GM18861 (cell line): ENCODE measurements around the gene KRTAP12-2.
"Not testable (repeated sequence)": the region's sequence is repeated elsewhere in the genome, so short reads cannot be mapped to it uniquely, and the experiment has no call there.

Experiments
- ATAC-seq: cut with Tn5 transposase; IDR thresholded peaks from one replicate; pipeline ENCODE4 v1.9.1; 2021; ENCODE audit not compliant: unreplicated experiment

KRTAP12-2 gene

GRCh38 chr21:44632067-44632466, 34.7 kb downstream of the KRTAP12-2 start:
- no peak for ATAC-seq

GRCh38 chr21:44630440-44630839, 36.3 kb downstream of the KRTAP12-2 start:
- no peak for ATAC-seq

- no peak for ATAC-seq
These were observed 37.9 kb downstream of the KRTAP12-2 start for GRCh38 chr21:44628707-44629391.

GRCh38 chr21:44627831-44628233, 38.9 kb downstream of the KRTAP12-2 start:
- not testable (repeated sequence) for ATAC-seq

GRCh38 chr21:44627181-44627822, 39.4 kb downstream of the KRTAP12-2 start:
- not testable (repeated sequence) for ATAC-seq

GRCh38 chr21:44626673-44627143, 40.0 kb downstream of the KRTAP12-2 start, which contains the start of gene KRTAP10-9:
Gene KRTAP10-9 (plus strand): TSS chr21:44627093. CDS start chr21:44627172, 79 bp downstream.
- ATAC-seq, result no peak

GRCh38 chr21:44626262-44626661, 40.5 kb downstream of the KRTAP12-2 start:
- no peak for ATAC-seq

- ATAC-seq, result no peak
These were observed 41.0 kb downstream of the KRTAP12-2 start for GRCh38 chr21:44625756-44626155.

GRCh38 chr21:44623575-44623974, 43.2 kb downstream of the KRTAP12-2 start:
- no peak for ATAC-seq

GRCh38 chr21:44619886-44620285, 46.8 kb downstream of the KRTAP12-2 start:
- no peak for ATAC-seq

GRCh38 chr21:44618909-44619308, 47.8 kb downstream of the KRTAP12-2 start:
- ATAC-seq, result no peak

GRCh38 chr21:44618504-44618903, 48.2 kb downstream of the KRTAP12-2 start:
- ATAC-seq, result no peak

- no peak for ATAC-seq
These were observed 49.6 kb downstream of the KRTAP12-2 start for GRCh38 chr21:44617071-44617501.

- no peak for ATAC-seq
These were observed 50.2 kb downstream of the KRTAP12-2 start for GRCh38 chr21:44616591-44616926.
